Measurements from ENCODE around the gene MSLN.
"Not testable (repeated sequence)": the region's sequence is repeated elsewhere in the genome, so short reads cannot be mapped to it uniquely, and the experiment has no call there.

MSLN gene

DNA sequence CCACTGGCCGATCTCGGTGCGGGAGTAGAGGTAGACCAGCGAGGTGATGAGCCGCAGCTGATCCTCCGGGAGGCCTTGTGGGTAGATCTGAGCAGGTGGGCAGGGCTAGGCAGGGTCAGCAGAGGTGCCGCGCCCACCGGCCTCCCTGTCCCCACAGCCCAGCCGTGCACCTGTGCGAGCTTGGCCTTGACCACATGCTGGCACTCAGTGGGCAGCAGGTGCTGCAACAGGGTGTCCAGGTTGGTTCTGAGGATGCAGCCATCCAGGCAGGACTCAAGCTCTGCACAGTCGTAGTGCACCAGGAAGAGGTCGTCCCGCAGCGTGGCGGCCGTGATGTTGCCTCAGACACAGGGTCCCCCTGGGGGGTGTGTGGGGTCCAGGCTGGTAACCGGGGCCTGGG lies 12.4 kb downstream of the MSLN start:
- TF ChIP-seq, protein P1, sequence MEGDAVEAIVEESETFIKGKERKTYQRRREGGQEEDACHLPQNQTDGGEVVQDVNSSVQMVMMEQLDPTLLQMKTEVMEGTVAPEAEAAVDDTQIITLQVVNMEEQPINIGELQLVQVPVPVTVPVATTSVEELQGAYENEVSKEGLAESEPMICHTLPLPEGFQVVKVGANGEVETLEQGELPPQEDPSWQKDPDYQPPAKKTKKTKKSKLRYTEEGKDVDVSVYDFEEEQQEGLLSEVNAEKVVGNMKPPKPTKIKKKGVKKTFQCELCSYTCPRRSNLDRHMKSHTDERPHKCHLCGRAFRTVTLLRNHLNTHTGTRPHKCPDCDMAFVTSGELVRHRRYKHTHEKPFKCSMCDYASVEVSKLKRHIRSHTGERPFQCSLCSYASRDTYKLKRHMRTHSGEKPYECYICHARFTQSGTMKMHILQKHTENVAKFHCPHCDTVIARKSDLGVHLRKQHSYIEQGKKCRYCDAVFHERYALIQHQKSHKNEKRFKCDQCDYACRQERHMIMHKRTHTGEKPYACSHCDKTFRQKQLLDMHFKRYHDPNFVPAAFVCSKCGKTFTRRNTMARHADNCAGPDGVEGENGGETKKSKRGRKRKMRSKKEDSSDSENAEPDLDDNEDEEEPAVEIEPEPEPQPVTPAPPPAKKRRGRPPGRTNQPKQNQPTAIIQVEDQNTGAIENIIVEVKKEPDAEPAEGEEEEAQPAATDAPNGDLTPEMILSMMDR (IDR thresholded peaks at IDR 0.05): no peak
- Histone ChIP-seq H3K9me3 (no peaks in the 10 kb centered on the region), H3K4me1 (no peaks in the 10 kb centered on the region), H3K27me3 (peaks cover 0 to 70% of the 10 kb centered on the region in 2 donors), H3K27ac (no peak overlapping the region), H3K36me3 (no peaks in the 10 kb centered on the region), H3K4me3 (no peak overlapping the region)
- no peak for DNase-seq
- intact Hi-C loops (cut with DNase I; ENCODE audit: low total_unique reads): no loop called here

DNA sequence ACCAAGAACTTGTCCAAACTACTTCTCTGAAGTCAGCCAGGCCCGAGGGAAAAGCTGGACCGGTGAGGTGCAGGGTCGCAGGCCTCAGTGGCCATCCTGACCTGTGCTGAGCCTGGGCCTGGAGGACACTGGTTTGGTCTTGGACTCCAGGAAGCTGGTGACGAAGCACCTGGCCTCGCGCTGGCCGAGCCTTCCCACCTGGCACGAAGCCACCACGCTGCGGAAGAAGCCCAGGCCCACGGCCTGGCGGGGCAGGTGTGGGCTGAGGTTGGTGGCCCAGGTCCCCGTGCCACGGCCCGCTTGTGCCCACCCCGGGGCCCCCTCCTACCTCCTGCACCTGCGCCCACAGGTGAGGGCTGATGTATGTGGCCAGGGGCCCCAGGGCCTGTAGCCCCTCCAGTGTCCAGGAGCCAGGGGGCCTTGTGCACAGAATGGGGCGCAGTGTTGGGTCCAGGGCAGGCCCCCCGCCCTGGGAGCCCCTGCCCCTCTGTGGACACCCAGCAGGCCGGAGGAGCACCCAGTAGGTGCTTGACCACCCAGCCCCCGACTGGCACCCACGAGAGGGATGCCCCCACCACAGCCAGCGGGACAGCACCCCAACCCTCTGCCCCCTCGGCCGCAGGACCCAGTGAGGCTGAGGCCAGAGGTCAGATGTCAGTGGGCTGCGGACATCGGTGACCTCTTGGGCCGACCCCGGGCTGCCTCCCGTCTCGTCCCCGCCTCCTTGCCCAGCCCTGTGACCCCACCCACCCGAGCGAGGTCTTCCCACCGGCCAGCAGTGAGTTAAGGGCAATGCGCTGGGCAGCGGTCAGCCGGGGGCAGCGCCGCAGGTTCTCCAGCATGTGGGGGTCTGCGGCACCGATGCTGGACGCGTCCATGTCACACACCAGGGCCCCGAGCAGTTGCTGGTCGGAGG lies 13.8 kb downstream of the MSLN start:
- no peaks in the 10 kb centered on the region for H3K9me3 ChIP-seq
- H3K36me3 ChIP-seq: no peaks in the 10 kb centered on the region
- DNase-seq: no peak
- no peaks in the 10 kb centered on the region for H3K4me1 ChIP-seq
- H3K27ac ChIP-seq: no peak overlapping the region
- H3K4me3 ChIP-seq: no peak overlapping the region
- TF ChIP-seq, protein P1 (IDR thresholded peaks at IDR 0.05): no peak
- peaks cover 0 to 75% of the 10 kb centered on the region in 2 donors for H3K27me3 ChIP-seq
- intact Hi-C loops (cut with DNase I; ENCODE audit: low total_unique reads): no loop called here

DNA sequence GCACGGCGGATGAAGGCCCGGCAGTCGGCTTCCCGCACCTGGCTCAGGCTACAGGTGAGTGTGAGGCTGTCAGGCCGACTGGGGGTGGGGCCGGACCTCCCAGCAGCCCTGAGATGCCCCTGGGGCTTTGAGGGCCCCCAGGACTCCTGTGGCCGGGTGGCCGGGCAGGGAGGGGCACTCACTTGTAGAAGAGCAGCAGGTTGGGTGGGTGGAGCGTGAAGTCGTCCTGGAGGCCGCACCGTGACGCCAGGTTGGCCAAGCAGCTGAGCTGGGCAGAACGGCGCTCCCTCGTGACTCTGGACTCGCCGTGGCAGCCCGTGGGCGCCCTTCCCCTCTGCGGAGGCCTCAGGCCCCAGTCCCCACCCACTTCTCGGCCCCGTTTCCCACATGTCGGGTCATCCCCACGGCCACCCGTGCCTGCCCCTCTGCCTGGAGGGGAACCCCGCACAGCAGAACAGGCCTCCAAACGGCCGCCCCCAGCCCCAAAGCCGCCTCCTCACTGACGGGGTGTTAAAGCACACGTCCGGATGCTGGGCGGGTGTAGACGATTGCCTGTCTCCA lies 14.8 kb downstream of the MSLN start:
- H3K4me3 ChIP-seq: no peak overlapping the region
- TF ChIP-seq, protein P1 (IDR thresholded peaks at IDR 0.05): no peak
- H3K27ac ChIP-seq: no peak overlapping the region
- DNase-seq: no peak
- intact Hi-C loops (cut with DNase I; ENCODE audit: low total_unique reads): no loop called here
- H3K27me3 ChIP-seq: peaks cover 0 to 75% of the 10 kb centered on the region in 2 donors
- H3K9me3 ChIP-seq: no peaks in the 10 kb centered on the region
- no peaks in the 10 kb centered on the region for H3K4me1 ChIP-seq
- H3K36me3 ChIP-seq: no peaks in the 10 kb centered on the region

DNA sequence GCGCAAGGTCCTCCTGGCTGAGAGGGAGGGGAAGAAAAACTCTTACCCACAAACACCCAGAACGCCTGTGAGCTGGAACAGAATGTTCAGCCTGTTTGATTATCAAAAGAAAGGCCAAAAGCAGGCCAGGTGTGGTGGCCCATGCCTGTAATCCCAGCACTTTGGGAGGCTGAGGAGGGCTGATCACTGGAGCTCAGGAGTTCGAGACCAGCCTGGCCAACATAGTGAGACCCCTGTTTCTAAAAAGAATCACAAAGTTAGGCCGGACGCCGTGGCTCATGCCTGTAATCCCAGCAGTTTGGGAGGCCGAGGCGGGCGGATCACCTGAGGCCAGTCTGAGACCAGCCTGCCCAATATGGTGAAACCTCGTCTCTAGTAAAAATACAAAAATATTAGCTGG lies 15.8 kb downstream of the MSLN start:
- H3K4me3 ChIP-seq; H3K4me1 ChIP-seq; intact Hi-C loops (cut with DNase I; ENCODE audit: low total_unique reads); H3K9me3 ChIP-seq; H3K27ac ChIP-seq; H3K36me3 ChIP-seq; DNase-seq: not testable (repeated sequence)
- peaks cover 0 to 75% of the 10 kb centered on the region in 2 donors for H3K27me3 ChIP-seq

DNA sequence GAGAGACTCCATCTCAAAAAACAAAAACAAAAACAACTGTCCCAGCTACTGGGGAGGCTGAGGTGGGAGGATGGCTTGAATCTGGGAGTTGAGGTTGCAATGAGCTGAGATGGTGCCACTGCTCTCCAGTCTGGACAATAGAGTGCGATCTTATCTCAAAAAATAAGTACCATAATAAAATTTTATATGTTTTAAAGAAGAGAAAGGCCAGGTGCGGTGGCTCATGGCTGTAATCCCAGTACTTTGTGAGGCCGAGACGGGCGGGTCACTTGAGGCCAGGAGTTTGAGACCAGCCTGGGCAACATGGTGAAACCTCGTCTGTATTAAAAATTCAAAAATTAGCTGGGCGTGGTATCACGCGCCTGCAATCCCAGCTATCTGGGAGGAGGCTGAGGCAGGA lies 16.3 kb downstream of the MSLN start:
- no peaks in the 10 kb centered on the region for H3K9me3 ChIP-seq
- no peak overlapping the region for H3K4me3 ChIP-seq
- no peak for DNase-seq
- no peaks in the 10 kb centered on the region for H3K36me3 ChIP-seq
- peaks cover 0 to 76% of the 10 kb centered on the region in 2 donors for H3K27me3 ChIP-seq
- no peak overlapping the region for H3K27ac ChIP-seq
- TF ChIP-seq, protein P1 (IDR thresholded peaks at IDR 0.05): no peak
- H3K4me1 ChIP-seq: no peaks in the 10 kb centered on the region
- intact Hi-C loops (cut with DNase I; ENCODE audit: low total_unique reads): no loop called here

DNA sequence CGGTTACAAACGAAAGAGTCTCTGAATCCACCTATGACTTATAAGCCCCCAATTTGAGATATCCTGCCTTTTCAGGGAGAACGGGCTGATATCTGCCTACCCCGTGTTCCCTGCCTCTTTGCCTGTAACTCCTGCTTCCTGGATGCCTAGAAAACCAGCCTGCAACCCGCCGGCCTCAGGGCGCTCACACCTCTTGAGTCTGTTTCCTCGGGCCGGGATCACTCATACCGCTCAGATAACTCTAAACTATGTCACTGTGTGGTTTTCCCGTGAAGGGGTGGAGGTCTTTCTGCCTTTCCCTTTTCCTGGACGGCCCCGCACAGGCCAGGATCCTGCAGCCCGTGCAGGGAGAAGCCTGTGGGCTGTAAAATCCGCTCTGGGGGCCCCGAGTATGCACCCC lies 17.3 kb downstream of the MSLN start:
- H3K27me3 ChIP-seq: peaks cover 0 to 83% of the 10 kb centered on the region in 2 donors
- TF ChIP-seq, protein P1 (IDR thresholded peaks at IDR 0.05): no peak
- no peaks in the 10 kb centered on the region for H3K36me3 ChIP-seq
- H3K9me3 ChIP-seq: no peaks in the 10 kb centered on the region
- peaks cover 0 to 5% (median 0%) of the 10 kb centered on the region in 4 donors for H3K4me1 ChIP-seq
- intact Hi-C loops (cut with DNase I; ENCODE audit: low total_unique reads): no loop called here
- no peak overlapping the region for H3K4me3 ChIP-seq
- DNase-seq: no peak
- no peak overlapping the region for H3K27ac ChIP-seq

Data from tibial artery (tissue), 4 donors.